Hepatocyte (in vitro differentiated cells): Measurements from ENCODE around the gene CALY.
A peak's percentile ranks its signal among the peaks of the same experiment; 100 is the strongest.

Experiments
- EZH2 ChIP-seq: fragments of 200-600 bp; sonication (generic); IDR thresholded peaks from 2 replicates; pipeline ENCODE4 v1.6.1; 2016; ENCODE audit warnings: antibody characterized with exemption, mild to moderate bottlenecking, borderline replicate concordance
- EZH2phosphoT487 ChIP-seq: fragments of 200-600 bp; sonication (generic); IDR thresholded peaks from one replicate; pipeline ENCODE4 v1.6.1; 2018; ENCODE audit warnings: antibody characterized with exemption, mild to moderate bottlenecking, low read depth, moderate library complexity; ENCODE audit not compliant: unreplicated experiment, severe bottlenecking
- TF ChIP-seq, protein P1 (sequence below): fragments of 200-600 bp; sonication (generic); IDR thresholded peaks from 2 replicates; pipeline ENCODE4 v1.5.1; 2016; ENCODE audit warnings: antibody characterized with exemption, mild to moderate bottlenecking; ENCODE audit not compliant: poor library complexity

DNA sequence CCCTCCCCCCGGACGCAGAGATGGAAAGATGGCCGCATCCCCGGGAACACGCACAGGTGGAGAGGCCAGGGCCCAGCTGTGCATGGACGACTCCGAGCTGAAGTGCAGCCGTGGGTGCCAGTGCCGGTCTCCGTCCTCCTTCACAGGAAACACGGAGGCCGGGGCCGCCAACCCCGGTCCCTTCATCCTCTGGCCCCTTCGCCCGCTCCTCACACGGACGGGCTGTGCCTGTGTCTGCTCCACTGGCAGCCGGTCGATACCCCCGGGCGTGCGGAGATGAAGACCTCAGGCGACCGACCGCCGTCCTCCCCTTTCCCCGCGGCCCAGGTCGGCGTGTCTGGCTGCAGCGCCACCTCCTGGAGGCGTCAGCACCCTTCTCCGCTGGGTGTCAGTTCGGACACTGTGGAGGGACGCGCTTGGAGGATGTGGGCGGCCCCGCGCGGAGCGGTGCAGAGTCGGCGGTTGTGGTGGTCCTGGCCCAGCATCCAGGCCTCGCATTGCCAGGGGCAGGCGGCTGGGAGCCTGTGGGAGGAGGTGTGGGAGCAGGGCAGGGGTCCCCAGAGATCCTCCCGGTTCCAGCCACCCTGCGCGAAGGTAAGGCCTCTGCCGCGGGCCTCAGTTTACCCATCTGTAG is 18.1 kb downstream of the CALY start:
- TF ChIP-seq, protein P1, sequence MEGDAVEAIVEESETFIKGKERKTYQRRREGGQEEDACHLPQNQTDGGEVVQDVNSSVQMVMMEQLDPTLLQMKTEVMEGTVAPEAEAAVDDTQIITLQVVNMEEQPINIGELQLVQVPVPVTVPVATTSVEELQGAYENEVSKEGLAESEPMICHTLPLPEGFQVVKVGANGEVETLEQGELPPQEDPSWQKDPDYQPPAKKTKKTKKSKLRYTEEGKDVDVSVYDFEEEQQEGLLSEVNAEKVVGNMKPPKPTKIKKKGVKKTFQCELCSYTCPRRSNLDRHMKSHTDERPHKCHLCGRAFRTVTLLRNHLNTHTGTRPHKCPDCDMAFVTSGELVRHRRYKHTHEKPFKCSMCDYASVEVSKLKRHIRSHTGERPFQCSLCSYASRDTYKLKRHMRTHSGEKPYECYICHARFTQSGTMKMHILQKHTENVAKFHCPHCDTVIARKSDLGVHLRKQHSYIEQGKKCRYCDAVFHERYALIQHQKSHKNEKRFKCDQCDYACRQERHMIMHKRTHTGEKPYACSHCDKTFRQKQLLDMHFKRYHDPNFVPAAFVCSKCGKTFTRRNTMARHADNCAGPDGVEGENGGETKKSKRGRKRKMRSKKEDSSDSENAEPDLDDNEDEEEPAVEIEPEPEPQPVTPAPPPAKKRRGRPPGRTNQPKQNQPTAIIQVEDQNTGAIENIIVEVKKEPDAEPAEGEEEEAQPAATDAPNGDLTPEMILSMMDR, result peak; percentile 84
- TF ChIP-seq EZH2phosphoT487 (no peak), EZH2 (no peak)
